Measurements from ENCODE around the gene CCDC102A.
"Not testable (repeated sequence)": the region's sequence is repeated elsewhere in the genome, so short reads cannot be mapped to it uniquely, and the experiment has no call there.

CCDC102A gene

DNA sequence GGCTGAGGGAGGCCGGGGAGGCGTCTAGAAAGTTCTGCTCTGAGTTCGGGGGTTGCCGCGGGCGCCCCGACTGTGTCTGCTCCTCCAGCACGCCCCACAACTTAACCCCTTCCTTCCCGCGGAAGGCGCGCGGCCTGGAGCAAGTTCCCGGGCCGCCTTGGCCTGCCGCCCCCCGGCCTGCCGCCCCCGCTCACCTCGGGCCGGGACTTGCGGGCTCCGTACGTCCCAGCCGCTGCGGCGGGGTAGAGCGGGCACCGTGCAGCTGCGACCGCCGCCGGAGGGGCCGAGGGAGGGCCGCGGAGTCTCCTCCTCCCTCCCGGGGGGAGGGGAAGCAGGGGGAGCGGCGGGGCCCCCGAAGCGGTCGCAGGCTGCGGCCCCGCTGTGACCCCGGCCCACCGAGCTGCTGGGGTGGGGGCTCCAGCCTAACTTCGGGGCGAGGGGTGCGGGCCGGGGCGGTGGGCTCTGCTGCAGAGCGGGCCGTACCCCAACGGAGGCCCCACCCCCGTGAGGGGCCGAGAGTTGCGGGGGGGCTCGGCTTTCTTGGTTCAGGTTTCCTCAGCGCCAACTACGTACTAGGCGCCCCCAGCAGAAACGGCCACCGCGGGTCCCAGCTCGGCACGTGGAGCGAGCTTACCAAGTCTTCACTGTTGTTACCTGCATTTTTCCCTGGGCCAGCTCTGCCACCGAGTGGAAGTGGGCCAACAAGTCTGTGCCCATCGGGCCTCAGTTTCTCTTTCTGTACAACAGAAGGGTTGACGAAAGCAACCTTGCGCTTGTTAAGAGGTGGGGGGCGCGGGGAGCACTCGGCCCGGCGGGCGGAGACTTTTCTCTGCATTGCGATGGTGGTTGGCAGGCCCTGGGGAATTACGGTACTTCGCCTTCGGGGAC lies at the start of gene CCDC102A:
TSS of gene CCDC102A (minus strand) at position 266 of the 888 bp plus-strand sequence. CDS start 7,394 bp downstream, outside the sequence.
- no peak for DNase-seq

DNA sequence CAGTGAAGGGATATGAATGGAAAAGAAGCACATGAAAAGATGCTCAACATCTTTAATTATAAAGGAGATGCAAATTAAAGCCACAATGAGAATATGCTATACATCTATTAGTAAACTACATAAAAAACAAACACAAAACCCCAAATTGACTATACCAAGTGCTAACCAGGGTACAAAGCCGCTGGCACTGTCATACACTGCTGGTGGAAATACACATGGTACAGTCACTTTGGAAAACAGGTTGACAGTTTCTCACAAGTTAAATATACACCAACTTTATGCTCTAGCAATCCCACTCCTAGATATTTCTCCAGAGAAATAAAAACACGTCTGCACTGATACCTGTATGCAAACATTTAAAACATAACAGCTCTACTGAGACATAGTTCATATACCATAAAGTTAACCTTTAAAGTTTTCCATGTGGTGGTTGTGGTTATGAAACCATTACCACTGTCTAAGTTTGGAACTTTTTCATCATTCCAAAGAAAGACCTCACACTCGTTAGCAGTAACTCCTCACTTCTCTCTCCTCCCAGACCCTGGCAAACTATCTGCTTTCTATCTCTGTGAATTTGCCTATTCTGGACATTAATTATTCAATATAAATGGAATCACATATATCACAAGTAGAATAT lies 48.8 kb upstream of the CCDC102A start:
- no peak for DNase-seq

DNA sequence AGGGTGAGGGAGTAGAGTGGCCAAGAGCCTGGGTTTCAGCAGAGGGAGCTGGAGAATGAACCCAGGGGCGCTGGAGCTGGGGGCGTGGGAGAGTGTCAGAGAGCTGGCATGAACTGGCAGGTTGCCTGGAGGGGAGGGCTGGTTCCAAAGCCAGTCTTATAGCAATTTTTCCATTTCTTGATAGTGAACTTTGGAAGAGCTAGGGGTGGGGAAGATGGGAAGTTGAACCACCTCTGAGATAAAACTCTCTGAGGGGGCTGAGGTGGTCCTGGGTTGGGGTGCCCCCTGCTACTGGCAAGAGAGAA lies 42.9 kb upstream of the CCDC102A start:
- no peak for DNase-seq

DNA sequence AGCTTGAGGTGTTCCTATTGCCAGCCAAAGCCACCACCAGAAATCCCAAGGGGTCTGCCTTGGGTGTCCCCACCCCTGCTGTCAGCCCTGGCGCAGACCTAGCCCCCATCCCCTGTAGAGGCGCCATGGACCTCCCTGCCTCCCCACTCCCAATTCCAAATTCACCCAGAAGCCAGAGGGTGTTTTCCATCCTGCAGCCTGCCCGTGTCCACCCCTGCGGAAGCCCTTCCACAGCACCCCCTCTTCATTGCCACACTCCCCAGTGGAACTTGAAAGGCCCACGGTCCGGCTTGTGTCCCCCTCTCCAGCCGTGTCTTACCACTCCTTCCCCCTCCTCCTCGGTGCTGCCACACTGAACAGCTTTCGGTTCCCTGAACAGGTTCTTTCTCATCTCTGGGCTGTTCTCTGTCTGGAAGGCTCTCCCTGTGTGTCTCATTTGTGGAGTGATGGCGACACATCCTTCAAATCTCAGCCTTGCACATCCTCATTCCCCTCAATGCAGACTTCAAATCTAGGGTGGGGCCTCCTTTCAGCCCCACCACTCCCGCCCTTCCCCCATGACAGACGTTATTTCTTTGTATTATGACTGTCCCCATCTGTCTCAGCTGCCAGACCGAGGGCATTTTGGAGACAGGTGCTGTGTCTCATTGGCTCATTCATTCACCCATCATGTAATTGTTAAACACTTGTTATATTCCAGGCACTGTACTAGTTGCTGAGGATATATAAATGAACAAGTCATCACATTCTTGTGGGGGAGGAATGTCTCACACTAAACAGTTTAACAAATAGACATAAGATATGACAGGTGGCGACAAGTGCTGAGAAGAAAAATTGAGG lies 42.4 kb upstream of the CCDC102A start:
- DNase-seq: no peak

DNA sequence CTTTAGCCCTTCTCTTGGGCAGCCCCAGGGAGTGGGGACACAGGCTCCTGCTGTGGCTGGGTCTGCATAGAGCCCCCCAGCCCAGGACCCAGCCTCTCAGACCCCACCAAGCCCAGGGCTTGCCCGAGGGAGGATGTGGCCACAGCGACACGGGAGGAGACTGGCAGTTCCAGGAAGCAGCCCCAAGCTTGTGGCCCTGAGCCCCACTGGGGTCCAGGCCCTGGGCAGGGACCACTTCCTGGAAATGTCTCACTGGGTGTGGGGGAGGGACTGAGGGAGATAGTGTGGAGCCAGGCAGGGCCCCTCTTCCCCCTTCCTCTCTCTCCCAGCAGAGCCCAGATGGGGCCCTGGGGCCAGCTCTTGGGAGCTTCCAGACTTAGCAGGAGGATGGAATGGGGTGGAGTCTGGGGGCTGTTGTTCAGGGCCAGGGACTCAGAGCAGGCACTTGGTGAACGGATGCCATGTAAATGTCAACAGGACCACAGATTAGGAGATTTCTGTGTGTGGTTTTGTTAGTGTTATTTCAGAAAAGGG lies 41.4 kb upstream of the CCDC102A start:
- no peak for DNase-seq

DNA sequence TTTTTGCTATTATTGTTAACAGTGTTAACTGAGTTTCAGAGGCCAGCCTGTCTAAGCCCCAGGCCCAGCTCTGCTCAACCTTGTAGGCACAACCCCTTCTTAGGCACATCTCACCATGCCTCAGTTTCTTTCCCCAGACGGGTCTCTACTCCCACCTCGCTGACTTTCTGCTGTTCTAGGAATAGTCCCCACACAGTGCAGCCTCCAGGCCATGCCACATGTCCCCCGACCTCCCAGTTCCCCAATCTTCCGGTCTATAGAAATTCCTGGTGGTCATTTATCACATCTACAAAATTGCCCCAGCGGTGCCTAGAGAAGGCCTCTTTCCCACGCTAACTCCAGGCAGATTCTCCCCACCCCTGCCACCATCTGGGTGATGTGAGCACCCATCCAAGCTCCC lies 40.8 kb upstream of the CCDC102A start:
- DNase-seq: no peak

DNA sequence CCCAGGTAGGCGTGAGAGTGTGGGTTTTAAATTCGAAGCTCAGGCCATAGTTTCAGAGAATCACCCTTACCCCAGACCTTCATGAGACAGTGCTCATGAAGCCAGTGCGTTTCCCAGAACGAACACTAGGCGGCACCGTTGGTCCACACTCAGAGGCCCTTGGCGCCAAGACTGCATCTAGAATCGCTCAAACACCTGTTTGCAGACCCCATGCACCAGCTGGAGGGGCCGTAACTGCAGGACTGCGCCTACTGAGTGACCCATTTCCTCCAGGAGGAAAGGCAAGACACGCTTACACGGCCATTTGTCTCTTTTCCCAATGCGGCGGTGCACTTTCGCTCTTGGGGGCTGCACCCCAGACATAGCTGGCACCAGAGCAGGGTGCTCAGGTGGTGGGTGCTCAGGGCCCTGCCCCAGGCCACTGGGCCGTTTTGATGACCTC lies 40.1 kb upstream of the CCDC102A start:
- no peak for DNase-seq

DNA sequence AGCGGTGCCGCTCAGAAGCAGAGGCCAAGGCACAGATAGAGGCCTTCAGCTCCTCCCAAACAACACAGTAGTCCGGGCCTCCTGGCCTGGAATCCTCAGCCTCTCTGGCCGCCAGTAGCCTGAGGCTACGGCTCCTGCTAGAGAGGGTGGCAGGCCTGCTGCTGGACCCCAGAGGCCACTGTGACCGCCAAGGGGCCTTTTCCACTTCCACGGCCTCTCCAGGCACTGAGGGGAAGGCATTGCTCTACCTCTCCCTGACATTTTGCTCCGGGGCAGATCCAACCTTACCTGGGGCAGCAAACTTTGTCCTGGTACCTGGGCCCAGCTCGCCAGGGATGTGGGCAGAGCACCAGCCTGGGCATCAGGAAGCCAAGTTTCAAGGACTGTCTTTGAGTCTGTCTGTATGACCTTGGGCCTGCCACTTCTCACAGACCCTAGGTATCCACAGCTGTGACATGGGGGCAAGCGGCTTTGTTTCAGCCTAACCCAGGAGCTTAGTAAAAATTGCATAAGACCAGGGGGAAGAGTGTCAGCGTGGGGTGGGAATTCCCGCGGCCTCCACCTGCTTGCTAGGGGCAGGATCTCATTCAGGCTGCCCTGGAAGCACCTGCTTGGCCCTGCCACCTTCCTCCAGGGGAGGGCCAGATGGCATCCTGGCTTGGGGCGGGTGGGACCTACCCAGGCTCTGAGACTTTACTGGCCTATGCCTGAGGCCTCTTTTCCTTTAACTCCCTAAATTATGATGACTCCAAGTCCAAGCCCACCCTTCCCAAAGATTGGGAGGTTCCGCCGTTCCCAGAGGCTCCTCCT lies 39.3 kb upstream of the CCDC102A start:
- DNase-seq: no peak

DNA sequence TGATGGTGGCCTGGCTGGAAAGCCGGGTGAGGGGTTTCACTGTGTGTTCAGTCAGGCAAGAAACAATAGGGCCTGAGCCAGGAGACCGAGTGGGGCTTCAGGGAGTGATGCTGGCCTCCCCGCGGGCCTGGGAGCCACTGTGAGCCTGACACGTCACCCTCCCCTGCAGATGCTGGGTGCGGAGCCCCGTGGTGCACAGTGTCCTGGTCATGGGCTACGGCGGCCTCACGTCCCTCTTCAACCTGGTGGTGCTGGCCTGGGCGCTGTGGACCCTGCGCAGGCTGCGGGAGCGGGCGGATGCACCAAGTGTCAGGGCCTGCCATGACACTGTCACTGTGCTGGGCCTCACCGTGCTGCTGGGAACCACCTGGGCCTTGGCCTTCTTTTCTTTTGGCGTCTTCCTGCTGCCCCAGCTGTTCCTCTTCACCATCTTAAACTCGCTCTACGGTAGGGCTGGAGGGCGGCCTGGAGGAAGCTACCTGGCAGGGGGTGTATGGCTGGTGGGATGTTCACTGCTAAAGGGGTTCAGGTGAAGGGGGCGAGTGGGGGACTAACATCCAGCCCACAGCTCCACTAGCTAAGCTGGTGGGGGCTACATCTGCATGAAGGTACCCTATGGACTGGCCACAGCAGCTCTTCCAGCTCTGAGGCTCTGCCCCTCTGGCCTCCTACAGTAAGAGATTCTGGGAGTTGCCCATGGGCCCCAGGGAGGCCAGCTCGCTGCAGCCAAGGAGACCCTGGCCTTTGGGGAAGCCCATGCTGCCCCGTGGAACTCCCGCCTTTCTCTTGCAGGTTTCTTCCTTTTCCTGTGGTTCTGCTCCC lies 38.5 kb upstream of the CCDC102A start:
- DNase-seq: no peak

DNA sequence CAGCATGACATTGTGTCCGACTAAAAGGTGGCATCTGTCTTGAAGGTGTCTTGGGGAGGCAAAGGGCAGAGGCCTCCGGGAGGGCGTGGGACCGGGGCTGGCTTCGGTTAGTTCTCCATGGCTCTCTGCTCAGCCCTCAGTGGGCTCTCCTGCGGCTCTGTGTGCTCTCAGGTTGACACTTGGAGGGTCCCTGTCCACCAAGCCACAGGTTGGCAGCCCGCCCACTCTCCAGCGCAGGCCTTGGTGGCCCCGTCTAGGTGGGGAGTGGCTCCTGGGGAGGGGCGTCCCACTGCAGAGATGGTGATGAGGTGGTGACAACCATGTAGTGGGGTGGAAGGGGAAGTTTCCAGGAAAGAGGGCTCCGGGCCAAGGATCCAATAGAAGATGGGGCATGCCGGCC lies 37.7 kb upstream of the CCDC102A start:
- DNase-seq: no peak

DNA sequence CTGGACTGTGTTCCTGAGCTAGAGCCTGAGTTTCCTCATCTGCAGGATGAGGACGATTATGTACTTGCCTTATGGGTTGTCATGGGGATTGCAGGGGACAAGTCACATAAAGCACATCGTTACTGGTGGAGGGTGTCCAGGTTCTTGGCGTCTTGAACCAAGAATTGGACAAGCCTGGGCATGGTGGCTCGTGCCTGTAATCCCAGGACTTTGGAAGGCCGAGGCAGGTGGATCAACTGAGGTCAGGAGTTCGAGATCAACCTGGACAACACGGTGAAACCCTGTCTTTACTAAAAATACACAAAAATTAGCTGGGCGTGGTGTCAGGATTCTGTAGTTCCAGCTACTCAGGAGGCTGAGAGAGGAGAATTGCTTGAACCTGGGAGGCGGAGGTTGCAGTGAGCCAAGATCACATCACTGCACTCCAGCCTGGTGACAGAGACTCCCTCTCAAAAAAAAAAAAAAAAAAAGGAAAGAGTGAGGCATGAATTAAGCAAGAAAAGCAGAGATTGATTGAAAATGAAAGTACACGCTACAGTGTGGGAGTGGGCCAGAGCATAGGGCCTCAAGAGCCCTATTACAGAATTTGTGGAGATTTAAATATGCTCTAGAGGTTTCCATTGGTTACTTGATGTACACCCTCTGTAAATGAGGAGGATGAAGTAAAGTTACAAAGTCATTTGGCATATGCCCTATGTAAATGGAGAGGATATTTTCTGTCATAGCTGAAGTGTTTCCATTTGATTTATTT lies 36.8 kb upstream of the CCDC102A start:
- no peak for DNase-seq

DNA sequence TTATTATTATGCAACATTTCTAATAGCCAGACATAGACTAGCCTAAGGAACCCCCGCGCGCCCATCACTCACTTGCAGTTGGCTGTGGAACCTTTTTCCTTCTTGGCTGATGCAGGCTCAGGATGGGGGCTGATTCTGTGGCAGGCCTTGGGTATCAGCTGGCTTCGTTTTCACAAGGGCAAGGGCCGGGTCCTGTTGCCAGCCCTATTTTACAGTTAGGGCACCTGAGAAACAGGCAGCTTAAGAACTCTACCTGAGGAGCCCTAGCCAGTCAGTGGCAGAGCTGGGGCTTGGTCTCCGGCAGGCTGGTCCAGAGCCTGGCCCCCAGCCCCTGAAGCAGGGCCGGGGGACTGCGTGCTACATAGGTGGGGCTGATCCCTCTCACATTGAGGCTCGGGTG lies 34.7 kb upstream of the CCDC102A start:
- DNase-seq: no peak

DNA sequence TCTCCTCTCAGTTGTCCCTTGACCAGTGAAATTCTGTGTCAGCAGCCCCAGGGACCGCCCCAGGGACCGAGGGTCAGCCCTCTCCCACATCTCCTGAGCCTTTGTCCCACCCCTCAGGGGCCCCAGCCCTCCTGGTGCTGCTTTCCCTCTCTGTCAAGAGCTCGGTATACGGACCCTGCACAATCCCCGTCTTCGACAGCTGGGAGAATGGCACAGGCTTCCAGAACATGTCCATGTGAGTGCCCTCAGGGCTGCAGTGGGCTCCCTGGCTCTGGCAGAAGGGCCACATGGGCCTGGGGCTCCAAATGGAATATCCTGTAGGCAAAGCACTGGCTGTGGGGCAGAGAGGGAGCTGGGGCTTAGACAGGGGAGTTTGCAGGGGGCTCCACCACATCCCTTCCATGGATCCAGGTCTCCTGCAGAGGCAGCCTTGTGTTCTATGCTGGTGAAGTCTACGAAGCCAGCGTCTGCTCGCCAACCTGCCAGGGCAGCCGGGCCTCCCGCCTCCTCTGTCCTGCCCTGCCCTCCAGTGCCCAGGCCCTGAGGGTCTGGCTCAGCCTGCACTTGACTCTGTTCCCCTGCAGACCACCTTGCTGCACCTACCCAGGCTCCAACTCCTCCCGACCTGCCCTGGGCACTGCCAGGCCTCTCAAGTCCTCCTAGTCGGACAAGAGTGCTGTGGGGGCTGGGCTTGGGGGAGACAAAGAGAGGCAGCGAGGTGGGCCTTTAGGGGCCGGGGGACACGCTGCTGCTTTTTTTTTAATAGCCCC lies 34.1 kb upstream of the CCDC102A start:
- DNase-seq: no peak

DNA sequence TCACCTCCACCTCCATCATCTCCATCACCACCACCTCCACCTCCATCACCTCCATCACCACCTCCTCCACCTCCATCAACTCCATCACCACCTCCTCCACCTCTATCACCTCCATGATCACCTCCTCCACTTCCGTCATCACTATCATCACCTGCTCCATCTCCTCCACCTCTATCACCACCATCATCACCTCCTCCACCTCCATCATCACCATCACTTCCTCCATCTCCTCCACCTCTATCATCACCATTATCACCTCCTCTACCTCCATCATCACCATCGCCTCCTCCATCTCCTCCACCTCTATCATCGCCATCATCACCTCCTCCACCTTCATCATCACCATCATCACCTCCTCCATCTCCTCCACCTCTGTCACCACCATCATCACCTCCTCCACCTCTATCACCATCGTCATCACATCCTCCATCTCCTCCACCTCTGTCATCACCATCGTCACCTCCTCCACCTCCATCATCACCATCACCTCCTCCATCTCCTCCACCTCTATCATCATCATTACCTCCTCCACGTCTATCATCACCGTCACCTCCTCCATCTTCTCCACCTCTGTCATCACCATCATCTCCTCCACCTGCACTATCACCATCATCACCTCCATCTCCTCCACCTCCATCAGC lies 33.1 kb upstream of the CCDC102A start:
- no peak for DNase-seq

DNA sequence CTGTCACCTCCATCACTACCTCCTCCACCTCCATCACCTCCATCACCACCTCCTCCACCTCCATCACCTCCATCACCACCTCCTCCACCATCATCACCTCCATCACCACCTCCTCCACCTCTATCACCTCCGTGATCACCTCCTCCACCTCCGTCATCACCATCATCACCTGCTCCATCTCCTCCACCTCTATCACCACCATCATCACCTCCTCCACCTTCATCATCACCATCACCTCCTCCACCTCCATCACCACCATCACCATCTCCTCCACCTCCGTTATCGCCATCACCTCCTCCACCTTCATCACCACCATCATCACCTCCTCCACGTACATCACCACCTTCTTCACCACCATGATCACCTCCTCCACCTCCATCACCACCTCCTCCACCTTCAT lies 32.4 kb upstream of the CCDC102A start:
- not testable (repeated sequence) for DNase-seq

DNA sequence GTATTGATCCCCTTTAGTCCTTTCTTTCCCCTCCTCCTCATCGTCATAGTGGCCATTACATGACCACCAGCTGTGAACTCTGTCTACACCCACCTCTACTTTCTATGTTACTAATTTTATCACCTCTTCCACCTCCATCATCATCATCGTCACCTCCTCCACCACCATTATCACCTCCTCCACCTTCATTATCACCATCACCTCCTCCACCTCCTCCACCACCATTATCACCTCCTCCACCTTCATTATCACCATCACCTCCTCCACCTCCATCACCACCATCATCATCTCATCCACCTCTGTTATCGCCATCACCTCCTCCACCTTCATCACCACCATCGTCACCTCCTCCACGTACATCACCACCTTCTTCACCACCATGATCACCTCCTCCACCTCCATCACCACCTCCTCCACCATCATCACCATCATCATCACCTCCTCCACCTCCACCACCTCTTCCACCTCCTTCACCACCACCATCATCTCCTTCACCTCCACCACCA lies 31.9 kb upstream of the CCDC102A start:
- DNase-seq: no peak

DNA sequence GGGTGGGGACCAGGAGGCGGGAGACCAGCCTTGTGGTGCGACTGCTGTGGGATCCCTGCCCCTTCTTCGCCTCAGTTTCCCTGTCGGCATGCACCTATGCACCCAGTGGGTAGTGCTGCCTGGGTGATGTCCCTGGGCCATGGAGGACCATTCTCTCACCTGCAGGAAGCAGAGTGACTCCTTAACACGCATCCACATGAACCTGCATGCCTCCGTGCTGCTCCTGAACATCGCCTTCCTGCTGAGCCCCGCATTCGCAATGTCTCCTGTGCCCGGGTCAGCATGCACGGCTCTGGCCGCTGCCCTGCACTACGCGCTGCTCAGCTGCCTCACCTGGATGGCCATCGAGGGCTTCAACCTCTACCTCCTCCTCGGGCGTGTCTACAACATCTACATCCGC lies 31.3 kb upstream of the CCDC102A start:
- DNase-seq: no peak

DNA sequence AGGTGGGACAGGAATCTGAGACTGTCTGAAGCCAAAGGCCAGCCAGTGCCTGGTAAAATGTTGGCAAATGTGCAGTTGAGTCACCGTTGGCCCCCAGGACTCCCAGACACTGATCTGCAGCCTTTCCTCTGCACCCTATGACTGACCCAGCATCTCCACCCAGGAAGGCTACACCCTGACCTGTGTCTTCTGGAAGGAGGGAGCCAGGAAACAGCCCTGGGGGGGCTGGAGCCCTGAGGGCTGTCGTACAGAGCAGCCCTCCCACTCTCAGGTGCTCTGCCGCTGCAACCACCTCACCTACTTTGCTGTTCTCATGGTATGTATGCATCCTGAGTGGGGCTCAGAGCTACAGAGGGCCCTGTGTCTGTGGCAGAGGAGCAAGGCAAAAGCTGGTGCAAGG lies 30.1 kb upstream of the CCDC102A start:
- no peak for DNase-seq

DNA sequence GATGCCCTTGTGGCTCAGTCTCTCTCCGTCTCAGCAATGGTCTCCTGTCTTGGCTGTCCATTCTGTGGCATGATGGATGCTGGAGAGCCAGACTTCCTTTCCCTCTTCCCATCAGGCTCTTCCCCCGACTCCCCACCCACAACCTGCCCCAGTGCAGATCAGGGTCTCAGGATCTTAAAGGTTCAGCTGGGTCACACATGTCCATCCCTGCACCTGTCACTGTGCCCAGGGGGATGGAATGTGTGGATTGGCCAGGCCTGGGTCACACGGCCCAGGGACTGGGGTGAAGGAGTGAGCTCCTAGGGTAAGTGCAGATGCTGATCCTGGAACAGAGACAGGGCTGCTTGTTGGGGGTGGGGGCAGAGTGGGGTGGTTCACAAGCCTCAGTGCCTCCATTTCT lies 29.1 kb upstream of the CCDC102A start:
- no peak for DNase-seq
